Activated effector memory CD4-positive, alpha-beta T cell treated with anti-CD3 and anti-CD28 coated beads, Interleukin-2, amount 50 U/mL, for 16 hours (primary cell): ENCODE results near the gene MAEA.

ENCODE experiments used
- DNase-seq: peaks from one replicate; pipeline ENCODE4 v3.0.0-alpha.2; 2020

MAEA gene

GRCh38 chr4:1353186-1354055, 63.7 kb downstream of the MAEA start:
- no peak for DNase-seq

- no peak for DNase-seq
Measured at GRCh38 chr4:1354136-1354982, 64.7 kb downstream of the MAEA start.

- no peak for DNase-seq
Measured at GRCh38 chr4:1354983-1355275, 65.2 kb downstream of the MAEA start.

- no peak for DNase-seq
Measured at GRCh38 chr4:1355378-1355777, 65.7 kb downstream of the MAEA start.

GRCh38 chr4:1356181-1356998, 66.7 kb downstream of the MAEA start:
- DNase-seq: peak; percentile 79

GRCh38 chr4:1357356-1358248, 67.9 kb downstream of the MAEA start:
- DNase-seq: no peak

- DNase-seq: no peak
Measured at GRCh38 chr4:1358421-1359143, 68.9 kb downstream of the MAEA start.

- no peak for DNase-seq
Measured at GRCh38 chr4:1359144-1359501, 69.4 kb downstream of the MAEA start.

GRCh38 chr4:1359976-1360375, 70.3 kb downstream of the MAEA start:
- DNase-seq: no peak

- DNase-seq: no peak
Measured at GRCh38 chr4:1360423-1361283, 71.0 kb downstream of the MAEA start.

- DNase-seq: no peak
Measured at GRCh38 chr4:1361431-1361830, 71.7 kb downstream of the MAEA start.

GRCh38 chr4:1362046-1362445, 72.4 kb downstream of the MAEA start:
- no peak for DNase-seq

GRCh38 chr4:1362521-1362920, 72.8 kb downstream of the MAEA start:
- DNase-seq: no peak

GRCh38 chr4:1363513-1363912, 73.8 kb downstream of the MAEA start:
- no peak for DNase-seq

- DNase-seq: no peak
Measured at GRCh38 chr4:1364217-1364616, 74.5 kb downstream of the MAEA start.

- no peak for DNase-seq
Measured at GRCh38 chr4:1364748-1365147, 75.1 kb downstream of the MAEA start.

- no peak for DNase-seq
Measured at GRCh38 chr4:1365271-1366178, 75.8 kb downstream of the MAEA start.

- peak; percentile 60 for DNase-seq
Measured at GRCh38 chr4:1366371-1367229, 76.9 kb downstream of the MAEA start.
